Effector memory CD8-positive, alpha-beta T cell (primary cell): ENCODE results near the gene DDB1.

Source experiments
- ATAC-seq: fragments of 150-1000 bp; cut with Tn5 transposase; replicated peaks from 2 replicates; pipeline ENCODE4 v1.10.0; 2021; ENCODE audit warnings: mild to moderate bottlenecking, moderate library complexity
- DNase-seq, 3 experiments: peaks; one replicate each; pipeline ENCODE4 v3.0.0; 2021
- H3K27ac Mint-ChIP-seq, 2 donors: one replicate each; pipeline ENCODE4 v1.8.0; 2022; ENCODE audit warnings: mild to moderate bottlenecking in 2 of 2, mixed read lengths in 2 of 2, moderate library complexity in 2 of 2
- H3K27me3 Mint-ChIP-seq, 2 donors: one replicate each; pipeline ENCODE4 v1.8.0; 2022; ENCODE audit warnings: mixed read lengths in 2 of 2
- H3K36me3 Mint-ChIP-seq: one replicate; pipeline ENCODE4 v1.8.0; 2022; ENCODE audit warnings: mild to moderate bottlenecking, moderate library complexity, mixed read lengths; ENCODE audit not compliant: insufficient read depth
- H3K4me1 Mint-ChIP-seq, 2 donors: one replicate each; pipeline ENCODE4 v1.8.0; 2022; ENCODE audit warnings: low read depth in 2 of 2, mixed read lengths in 2 of 2
- H3K4me3 Mint-ChIP-seq, 2 donors: one replicate each; pipeline ENCODE4 v1.8.0; 2022; ENCODE audit warnings: mild to moderate bottlenecking in 2 of 2, mixed read lengths in 2 of 2, moderate library complexity in 2 of 2
- H3K9me3 Mint-ChIP-seq, 2 donors: one replicate each; pipeline ENCODE4 v1.8.0; 2022; ENCODE audit warnings: mixed read lengths in 2 of 2

Gene DDB1

GRCh38 chr11:61336171-61336935, 3.4 kb upstream of the DDB1 start:
- no peaks in the 10 kb centered on the region for H3K27me3 Mint-ChIP-seq
- H3K4me3 Mint-ChIP-seq: peak overlapping the region in 1 of 2 donors; percentile 29
- peaks cover 30% of the 10 kb centered on the region in 2 donors for H3K4me1 Mint-ChIP-seq
- H3K27ac Mint-ChIP-seq: peak overlapping the region in 1 of 2 donors; percentile 66
- DNase-seq (peak; percentile 74 to 84 (median 82)), ATAC-seq (peak; percentile 52)
- H3K36me3 Mint-ChIP-seq: peaks cover 18% of the 10 kb centered on the region
- H3K9me3 Mint-ChIP-seq: no peaks in the 10 kb centered on the region

DNA sequence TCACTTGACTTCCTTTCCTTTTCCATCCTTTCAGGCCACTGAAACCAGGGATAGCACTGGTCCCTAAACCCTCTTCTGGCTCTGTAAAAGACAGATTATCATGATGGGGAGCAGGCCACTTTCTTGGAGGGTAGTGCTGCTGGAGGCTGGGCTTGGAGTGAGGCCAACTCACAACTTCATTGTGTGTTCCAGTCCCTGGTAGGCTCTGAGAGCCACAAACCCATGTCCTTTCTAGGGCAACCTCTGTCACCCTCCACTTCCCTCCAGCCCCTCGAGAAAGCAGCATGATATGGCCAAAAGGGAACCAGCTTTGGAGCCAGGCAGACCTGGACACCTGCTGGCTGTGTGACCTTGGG, 2.4 kb upstream of the DDB1 start:
- H3K27ac Mint-ChIP-seq: peak overlapping the region in 1 of 2 donors; percentile 95
- no peak for ATAC-seq
- H3K9me3 Mint-ChIP-seq: no peaks in the 10 kb centered on the region
- no peaks in the 10 kb centered on the region for H3K27me3 Mint-ChIP-seq
- peaks cover 22% of the 10 kb centered on the region for H3K36me3 Mint-ChIP-seq
- H3K4me1 Mint-ChIP-seq: peaks cover 35 to 39% of the 10 kb centered on the region in 2 donors
- no peak overlapping the region for H3K4me3 Mint-ChIP-seq
- no peak for DNase-seq

GRCh38 chr11:61334434-61335354, 1.8 kb upstream of the DDB1 start:
- peaks cover 39 to 45% of the 10 kb centered on the region in 2 donors for H3K4me1 Mint-ChIP-seq
- H3K27ac Mint-ChIP-seq: peak overlapping the region; percentile 88 to 95
- H3K27me3 Mint-ChIP-seq: no peaks in the 10 kb centered on the region
- H3K4me3 Mint-ChIP-seq: peak overlapping the region in 1 of 2 donors; percentile 82
- ATAC-seq: no peak
- H3K36me3 Mint-ChIP-seq: peaks cover 28% of the 10 kb centered on the region
- H3K9me3 Mint-ChIP-seq: no peaks in the 10 kb centered on the region
- no peak for DNase-seq

DNA sequence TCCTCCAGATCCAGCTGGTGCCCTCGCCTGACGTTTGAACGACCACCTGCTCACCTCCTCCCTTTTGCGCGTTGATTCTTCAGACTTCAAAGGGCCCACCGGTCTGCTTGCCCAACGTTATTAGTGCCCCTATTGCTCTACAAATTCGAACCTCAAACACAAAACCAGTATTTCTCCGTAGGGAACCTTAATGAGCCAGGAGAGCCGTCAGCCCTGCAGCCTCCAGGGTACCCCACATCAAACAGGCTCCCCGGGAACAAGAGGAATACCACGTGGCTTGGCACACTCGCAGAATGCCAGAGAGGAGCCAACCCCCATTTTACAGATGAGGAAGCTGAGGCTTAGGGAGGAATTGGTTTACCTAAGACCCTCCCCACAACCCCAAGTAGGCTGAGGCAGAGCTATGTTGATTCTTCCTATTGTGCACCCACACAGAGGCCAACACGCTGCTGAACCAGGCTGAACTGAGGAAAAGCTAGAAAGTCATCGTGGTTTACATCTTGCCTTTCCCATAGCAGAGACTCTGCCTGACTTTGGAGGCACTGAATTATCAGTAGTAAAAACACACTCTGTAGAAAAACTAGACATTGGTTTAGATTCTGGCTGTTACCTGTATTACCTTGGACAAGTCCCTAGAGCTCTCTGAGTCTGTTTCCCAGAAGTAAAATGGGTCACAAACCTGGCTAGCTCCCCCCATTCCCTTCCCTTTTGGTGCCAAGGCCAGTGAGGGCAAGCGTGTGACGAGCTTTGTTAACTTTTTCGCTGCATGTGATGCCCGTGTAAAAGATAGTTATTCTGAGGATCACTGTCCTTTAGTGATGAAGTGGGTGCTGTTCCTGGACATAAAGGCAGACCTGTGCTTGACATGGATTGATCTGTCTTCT, 887 bp upstream of the DDB1 start:
- H3K36me3 Mint-ChIP-seq: peaks cover 36% of the 10 kb centered on the region
- H3K9me3 Mint-ChIP-seq: no peaks in the 10 kb centered on the region
- no peak for ATAC-seq
- no peaks in the 10 kb centered on the region for H3K27me3 Mint-ChIP-seq
- DNase-seq: no peak
- H3K4me1 Mint-ChIP-seq: peaks cover 44 to 53% of the 10 kb centered on the region in 2 donors
- peak overlapping the region; percentile 82 to 86 for H3K4me3 Mint-ChIP-seq
- H3K27ac Mint-ChIP-seq: peak overlapping the region; percentile 88 to 95

GRCh38 chr11:61332281-61332796, 566 bp downstream of the DDB1 start:
- peak overlapping the region; percentile 82 to 86 for H3K4me3 Mint-ChIP-seq
- H3K9me3 Mint-ChIP-seq: no peaks in the 10 kb centered on the region
- no peaks in the 10 kb centered on the region for H3K27me3 Mint-ChIP-seq
- peaks cover 51% of the 10 kb centered on the region for H3K36me3 Mint-ChIP-seq
- ATAC-seq: peak; percentile 0
- H3K27ac Mint-ChIP-seq: peak overlapping the region; percentile 88 to 95
- peaks cover 46 to 56% of the 10 kb centered on the region in 2 donors for H3K4me1 Mint-ChIP-seq
- DNase-seq: no peak

- Mint-ChIP-seq H3K27ac (peak overlapping the region; percentile 88 to 95), H3K4me1 (peaks cover 42 to 52% of the 10 kb centered on the region in 2 donors), H3K36me3 (peaks cover 53% of the 10 kb centered on the region), H3K4me3 (peak overlapping the region; percentile 82 to 86), H3K9me3 (no peaks in the 10 kb centered on the region), H3K27me3 (no peaks in the 10 kb centered on the region)
- DNase-seq: no peak
- no peak for ATAC-seq
Measured at GRCh38 chr11:61331651-61332050, 1.3 kb downstream of the DDB1 start.

DNA sequence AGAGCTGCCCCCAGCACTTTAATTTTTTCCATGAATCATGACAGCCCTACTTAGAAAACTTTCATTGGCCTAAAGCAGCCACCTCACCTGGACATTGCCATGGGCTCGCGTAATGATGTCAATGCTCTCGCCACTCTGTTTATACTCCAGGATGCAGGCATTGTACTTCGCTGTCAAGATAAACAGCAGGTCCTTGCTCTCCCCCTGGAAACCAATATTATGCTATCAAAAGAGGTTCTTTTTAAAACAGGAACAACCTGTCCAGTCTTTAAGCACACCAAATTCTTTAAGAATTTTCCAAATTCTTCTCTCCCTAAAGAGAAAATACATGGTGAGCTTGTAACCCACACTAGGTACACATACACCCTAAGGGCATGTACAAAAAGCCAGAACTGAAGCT, 3.0 kb downstream of the DDB1 start:
- H3K27me3 Mint-ChIP-seq: no peaks in the 10 kb centered on the region
- H3K4me1 Mint-ChIP-seq: peaks cover 38 to 49% of the 10 kb centered on the region in 2 donors
- H3K4me3 Mint-ChIP-seq: no peak overlapping the region
- ATAC-seq: no peak
- peaks cover 71% of the 10 kb centered on the region for H3K36me3 Mint-ChIP-seq
- H3K9me3 Mint-ChIP-seq: no peaks in the 10 kb centered on the region
- H3K27ac Mint-ChIP-seq: peak overlapping the region; percentile 35 to 49
- DNase-seq: no peak

GRCh38 chr11:61328351-61328750, 4.6 kb downstream of the DDB1 start:
- Mint-ChIP-seq H3K36me3 (peaks cover 81% of the 10 kb centered on the region), H3K4me1 (peaks cover 33 to 45% of the 10 kb centered on the region in 2 donors), H3K4me3 (no peak overlapping the region), H3K27me3 (no peaks in the 10 kb centered on the region), H3K9me3 (no peaks in the 10 kb centered on the region), H3K27ac (no peak overlapping the region)
- DNase-seq: no peak
- no peak for ATAC-seq

DNA sequence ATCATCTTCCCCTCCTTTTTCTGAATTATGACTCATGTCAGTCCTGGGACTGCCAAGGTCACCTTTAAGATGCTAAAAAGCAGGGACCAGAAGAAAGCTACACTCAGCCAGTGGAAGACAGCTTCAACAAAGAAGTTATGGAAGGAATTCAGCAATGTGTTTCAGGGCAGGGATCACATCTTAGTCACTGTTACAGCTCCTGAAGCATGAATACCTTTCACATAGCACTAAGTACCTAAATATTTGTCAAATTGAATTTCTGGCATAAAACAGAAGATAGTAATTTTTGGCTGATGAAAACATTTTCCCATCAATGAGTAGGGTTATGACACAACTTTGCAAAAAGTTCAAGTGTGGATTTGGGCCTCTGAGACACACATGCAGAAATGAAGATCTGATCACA, 5.2 kb downstream of the DDB1 start:
- no peaks in the 10 kb centered on the region for H3K9me3 Mint-ChIP-seq
- no peaks in the 10 kb centered on the region for H3K27me3 Mint-ChIP-seq
- H3K4me3 Mint-ChIP-seq: no peak overlapping the region
- no peak overlapping the region for H3K27ac Mint-ChIP-seq
- DNase-seq (no peak), ATAC-seq (no peak)
- peaks cover 81% of the 10 kb centered on the region for H3K36me3 Mint-ChIP-seq
- peaks cover 29 to 40% of the 10 kb centered on the region in 2 donors for H3K4me1 Mint-ChIP-seq

GRCh38 chr11:61325649-61326414, 7.1 kb downstream of the DDB1 start:
- DNase-seq: no peak
- Mint-ChIP-seq H3K4me1 (peaks cover 12 to 21% of the 10 kb centered on the region in 2 donors), H3K36me3 (peaks cover 90% of the 10 kb centered on the region), H3K27me3 (no peaks in the 10 kb centered on the region), H3K9me3 (no peaks in the 10 kb centered on the region), H3K27ac (peak overlapping the region in 1 of 2 donors; percentile 26), H3K4me3 (no peak overlapping the region)
- ATAC-seq: no peak

DNA sequence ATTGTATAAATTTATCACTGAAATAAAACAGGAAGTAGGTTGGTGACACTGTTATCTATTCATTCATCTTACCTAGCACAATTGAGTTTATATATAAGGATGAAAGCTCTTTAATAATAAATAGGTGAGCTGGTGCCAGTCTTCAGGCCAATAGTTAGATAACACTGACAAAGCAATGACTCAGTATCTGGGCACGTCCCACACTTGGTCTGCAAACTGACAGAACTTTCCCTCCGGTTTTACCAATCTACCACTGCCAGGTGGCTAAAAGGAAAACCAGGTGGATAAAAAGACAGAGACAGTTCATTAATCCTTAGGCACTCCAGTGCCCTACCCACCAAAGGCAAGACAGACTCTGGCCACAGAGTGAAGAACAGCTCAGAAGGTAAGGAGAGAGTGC, 17.6 kb downstream of the DDB1 start:
- H3K4me1 Mint-ChIP-seq: no peaks in the 10 kb centered on the region
- peaks cover 89% of the 10 kb centered on the region for H3K36me3 Mint-ChIP-seq
- ATAC-seq: no peak
- no peak overlapping the region for H3K27ac Mint-ChIP-seq
- no peaks in the 10 kb centered on the region for H3K9me3 Mint-ChIP-seq
- DNase-seq: no peak
- H3K27me3 Mint-ChIP-seq: no peaks in the 10 kb centered on the region
- no peak overlapping the region for H3K4me3 Mint-ChIP-seq

GRCh38 chr11:61310749-61311148, 22.2 kb downstream of the DDB1 start:
- Mint-ChIP-seq H3K27ac (no peak overlapping the region), H3K4me1 (no peaks in the 10 kb centered on the region), H3K9me3 (no peaks in the 10 kb centered on the region), H3K36me3 (peaks cover 56% of the 10 kb centered on the region), H3K27me3 (no peaks in the 10 kb centered on the region), H3K4me3 (no peak overlapping the region)
- DNase-seq (no peak), ATAC-seq (no peak)
